HG03460 (cell line): ENCODE measurements around the gene SLC9A8.

Experiments
- ATAC-seq: cut with Tn5 transposase; IDR thresholded peaks from one replicate; pipeline ENCODE4 v1.9.1; 2021; ENCODE audit not compliant: unreplicated experiment

SLC9A8 gene

DNA sequence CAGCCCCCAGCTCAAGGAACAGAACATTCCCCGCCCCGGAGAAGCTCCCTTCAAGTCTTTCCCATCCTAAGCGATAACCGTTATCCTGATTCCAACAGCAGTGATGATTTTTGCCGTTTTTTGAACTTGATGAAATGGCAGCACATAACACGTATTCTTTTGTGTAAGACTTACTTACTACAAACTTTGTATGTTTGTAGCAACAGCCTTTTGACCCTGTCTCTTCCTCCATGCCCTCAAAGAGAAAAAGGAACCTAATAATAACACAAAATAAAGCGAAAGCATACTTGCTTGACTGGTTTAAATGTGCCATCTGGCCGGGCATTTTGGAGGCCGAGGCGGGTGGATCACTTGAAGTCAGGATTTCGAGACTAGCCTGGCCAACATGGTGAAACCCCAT, 26.4 kb upstream of the SLC9A8 start:
- peak; percentile 32 for ATAC-seq

DNA sequence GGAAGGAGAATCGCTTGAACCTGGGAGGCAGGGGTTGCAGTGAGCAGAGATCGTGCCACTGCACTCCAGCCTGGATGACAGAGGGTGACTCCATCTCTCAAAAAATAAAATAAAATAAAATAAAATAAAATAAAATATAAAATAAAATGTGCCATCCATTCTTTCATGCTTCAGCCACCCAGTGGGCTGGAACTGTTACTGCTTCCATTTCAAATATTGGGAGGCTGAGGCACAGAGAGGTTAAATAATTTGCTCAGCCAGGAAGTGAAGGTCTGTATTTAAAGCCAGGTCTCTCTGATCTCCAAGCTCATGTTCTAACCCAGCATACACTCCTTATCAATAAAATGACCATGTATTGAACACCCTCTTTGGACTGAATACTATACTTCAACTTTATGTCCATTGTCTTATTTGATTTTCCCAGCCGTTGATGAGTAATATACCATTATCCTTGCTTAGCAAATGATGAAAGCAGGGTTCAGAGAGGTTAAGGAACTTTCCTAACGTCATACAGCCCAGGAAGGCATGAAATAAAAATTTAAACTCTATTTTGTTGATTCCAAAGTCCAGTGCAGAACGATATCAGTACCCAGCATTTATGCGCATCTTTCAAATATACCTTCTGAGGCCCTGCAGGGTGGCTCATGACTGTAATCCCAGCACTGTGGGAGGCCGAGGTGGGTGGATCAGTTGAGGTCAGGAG, 25.8 kb upstream of the SLC9A8 start:
- ATAC-seq: no peak

DNA sequence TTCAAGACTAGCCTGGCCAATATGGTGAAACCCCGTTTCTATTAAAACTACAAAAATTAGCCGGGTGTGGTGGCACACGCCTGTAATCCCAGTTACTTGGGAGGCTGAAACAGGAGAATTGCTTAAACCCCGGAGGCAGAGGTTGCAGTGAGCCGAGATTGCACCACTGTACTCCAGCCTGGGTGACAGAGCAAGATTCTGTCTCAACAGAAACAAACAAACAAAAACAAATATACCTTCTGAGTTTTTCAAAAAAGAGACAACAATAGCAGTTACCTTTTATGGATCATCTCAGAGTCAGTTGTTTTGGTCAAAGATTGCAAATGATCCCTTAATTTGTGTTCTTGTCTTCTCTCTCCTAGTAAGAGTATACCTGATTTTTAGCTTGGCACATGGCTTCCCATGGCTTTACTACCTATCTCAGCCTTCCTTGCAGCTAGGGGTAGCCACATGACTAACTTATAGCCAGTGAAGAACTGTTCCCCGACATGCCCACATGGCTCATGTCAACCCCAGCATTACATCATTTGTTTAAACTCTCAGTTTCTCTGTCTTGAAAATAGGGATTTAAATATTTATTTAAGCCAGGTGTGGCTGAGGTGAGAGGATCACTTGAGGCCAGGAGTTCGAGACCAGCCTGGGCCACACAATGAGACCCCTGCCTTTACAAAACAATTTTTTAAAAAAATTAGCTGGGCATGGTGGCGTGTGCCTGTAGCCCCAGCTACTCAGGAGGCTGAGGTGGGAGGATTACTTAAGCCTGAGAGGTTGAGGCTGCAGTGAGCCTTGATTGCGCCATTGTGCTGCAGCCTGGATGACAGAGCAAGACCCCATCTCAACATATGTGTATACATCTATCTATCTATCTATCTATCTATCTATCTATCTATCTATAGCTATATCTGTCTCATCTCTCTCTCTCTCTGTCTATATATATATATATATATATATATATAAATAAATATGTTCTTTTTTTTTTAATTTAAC, 25.0 kb upstream of the SLC9A8 start:
- ATAC-seq: no peak

DNA sequence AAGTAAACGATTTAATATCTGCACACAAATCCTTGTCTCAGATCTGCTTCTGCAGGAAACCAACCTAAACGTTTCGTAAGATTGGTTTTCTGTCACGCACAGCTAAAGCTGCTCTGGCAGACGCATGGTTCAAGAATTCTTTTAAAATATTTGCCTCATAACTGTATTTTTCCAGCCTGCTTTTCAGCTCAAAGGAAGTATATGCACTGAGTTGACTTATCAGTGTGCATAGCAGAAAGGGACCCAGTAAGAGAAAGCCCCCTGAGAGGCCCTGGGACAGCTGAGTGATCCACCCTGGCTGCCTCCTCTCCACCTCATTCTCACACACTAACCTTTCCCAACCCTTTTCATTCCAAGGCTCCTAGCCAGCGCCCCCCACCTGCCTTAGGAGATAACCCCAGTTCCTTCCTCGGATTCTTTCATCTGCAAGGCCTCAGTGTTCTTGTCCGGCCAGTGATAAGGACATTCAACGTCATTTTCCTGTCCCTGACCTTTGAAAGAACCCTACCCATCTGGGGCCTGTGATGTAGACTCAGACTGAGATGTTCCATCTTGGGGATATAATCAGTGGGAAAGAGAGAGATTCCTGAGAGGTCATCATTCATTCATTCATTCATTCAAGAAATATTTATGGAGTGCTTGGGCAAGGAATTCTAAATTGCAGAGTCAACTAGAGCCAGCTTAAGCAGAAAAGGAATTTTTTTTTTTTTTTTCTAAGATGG, 22.4 kb upstream of the SLC9A8 start:
- no peak for ATAC-seq

DNA sequence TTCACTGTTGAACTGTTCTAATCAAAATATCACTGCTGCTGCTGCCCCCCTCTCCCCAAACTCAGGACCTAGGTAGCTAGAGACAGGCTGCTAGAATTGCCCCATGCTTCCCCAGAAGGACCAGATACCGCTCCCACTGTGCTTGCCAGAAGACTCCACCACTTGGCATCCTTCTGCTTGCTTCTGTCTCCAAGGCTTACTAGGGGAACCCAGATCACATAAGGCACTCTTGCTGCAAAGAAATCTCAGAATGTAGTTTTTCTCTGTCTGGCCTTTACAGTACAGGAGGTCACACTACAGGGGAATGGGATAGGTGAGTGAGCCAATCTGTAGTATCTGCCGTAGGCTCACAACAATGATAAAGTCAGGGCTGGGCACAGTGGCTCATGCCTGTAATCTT, 21.5 kb upstream of the SLC9A8 start:
- no peak for ATAC-seq

DNA sequence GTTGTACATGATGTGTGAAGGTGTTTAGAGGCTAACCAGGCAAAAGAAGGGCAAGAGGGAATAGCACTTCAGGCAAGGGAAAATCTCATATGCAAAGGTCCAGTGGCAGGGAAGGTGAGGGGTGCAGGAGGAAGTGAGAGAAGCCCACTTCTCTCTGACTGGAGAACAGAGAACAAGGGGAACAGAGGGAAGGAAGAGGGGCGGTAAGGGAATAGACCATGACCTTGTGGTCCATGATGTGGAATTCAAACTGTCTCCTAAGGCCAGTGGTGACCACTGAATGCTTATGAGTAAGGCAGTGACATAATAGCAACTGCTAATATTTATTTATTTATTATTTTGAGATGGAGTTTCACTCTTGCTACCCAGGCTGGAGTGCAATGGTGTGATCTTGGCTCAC, 20.6 kb upstream of the SLC9A8 start:
- ATAC-seq: no peak

DNA sequence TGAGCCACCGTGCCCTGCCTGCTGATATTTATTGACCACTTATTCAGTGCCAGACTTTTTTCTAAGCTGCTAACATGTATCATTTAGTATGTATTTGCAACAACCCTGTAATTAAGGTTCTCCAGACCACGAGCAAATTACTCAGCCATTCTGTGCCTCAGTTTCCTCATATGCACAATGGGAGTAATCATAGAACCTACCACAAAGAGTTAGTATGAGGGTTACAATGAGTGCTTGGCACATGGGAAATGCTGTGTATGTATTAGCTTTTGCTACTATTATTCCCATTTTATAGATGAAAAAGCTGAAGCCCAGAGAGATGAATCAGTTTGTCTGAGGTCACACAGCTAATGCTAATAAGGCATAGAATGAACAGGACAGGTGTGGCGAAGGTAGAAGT, 20.0 kb upstream of the SLC9A8 start:
- ATAC-seq: no peak

DNA sequence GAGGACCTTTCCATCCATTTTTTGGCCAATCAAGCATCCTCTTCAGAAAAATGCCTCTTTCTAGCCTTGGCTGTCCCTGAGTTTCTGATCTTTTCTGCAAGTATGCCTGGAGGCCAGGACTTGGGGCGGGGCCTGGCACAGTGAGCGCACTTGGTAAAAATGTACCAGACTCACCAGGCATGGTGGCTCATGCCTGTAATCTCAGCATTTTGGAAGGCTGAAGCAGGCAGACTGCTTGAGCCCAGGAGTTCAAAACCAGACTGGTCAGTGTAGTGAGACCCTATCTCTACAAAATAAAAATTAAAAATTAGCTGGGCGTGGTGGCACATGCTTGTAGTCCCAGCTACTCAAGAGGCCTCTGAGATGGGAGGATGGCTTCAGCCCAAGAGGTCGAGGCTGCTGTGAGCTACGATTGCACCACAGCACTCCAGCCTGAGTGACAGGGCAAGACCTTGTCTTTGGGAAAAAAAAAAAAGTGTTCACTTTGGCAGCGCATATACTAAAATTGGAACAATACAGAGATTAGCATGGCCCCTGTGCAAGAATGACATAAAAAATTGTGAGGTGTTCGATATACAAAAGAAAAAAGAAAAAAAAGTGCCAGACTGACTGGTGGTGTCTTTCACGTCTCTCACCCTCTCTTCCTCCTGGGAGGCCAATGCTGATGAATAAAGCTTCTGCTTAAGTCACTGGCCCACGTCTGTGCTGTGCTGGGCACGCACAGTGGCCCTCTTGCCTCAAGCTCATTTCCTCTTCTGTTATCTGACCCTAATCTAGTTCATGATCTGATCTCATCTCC, 18.1 kb upstream of the SLC9A8 start:
- no peak for ATAC-seq

DNA sequence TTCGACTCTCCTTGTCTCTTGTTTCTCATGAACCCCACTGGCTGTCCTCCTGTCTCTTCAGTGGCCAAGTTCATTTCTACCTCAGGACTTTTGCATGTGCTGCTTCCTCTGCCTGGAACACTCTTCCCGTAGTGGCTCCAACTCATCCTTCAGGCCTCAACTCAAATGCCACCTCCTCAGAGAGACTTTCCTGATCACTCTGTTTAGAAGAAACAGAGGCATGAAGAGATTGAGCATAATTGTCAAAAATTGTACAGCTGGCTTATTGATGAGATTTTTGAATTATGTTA, 17.5 kb upstream of the SLC9A8 start:
- ATAC-seq: no peak

DNA sequence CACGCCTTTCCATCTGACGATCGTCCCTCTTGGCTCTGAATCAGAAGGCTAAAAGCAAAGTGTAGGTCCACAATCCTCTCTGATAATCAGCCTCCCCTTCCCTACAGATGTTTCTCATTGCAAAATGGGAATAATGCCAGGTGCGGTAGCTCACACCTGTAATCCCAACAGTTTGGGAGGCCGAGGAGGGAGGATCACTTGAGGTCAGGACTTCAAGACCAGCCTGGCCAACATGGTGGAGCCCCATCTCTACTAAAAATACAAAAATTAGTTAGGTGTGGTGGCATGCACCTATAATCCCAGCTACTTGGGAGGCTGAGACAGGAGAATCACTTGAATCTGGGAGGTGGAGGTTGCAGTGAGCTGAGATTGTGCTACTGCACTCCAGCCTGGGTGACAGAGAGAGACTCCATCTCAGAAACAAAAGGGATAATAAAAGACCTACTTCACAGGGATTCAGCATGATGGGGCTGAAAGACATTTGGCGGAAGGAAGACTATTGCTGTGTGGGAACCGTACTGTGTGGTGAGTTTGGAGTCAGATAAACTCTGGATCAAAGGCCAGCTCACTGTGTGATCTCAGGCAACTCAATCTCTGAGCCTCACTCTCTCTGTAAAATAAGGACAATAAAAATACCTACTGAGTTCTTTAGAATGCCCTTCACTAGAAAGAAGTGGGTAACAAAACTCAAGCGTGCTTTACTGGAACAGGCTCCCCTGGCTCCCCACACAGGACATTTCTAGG, 15.9 kb upstream of the SLC9A8 start:
- no peak for ATAC-seq

DNA sequence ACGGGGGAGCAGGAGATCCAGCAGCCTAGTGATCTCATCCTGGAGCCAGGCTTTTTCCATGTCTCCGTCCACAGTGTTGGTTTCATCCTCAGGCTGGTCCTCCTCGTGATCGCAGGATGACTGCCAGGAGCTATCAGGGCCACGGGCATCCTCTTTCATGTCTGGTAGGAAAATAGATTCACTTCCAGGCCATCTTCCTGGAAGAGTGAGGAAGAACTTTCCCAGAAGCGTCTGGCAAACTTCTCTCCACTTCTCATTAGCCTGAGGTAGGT, 15.3 kb upstream of the SLC9A8 start:
- ATAC-seq: no peak

DNA sequence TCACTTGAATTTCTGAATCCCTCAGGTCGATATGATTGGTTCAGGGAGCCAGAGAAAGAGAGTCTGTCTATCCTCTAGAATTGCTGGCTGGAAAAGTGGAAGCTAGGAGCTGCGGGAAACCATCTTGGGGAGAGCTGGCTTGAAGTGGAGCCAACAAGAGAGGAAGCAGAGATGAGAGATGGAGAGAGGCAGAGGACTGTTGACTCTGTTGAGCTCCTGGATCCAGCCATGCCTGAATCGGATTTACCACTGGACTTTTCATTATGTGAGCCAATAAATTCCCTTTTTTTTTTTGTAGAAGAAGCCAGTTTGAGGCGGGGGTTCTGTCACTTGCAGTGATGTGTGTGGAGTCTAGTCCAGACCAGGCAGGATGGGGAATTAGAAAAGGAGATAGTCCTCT, 13.9 kb upstream of the SLC9A8 start:
- ATAC-seq: no peak

DNA sequence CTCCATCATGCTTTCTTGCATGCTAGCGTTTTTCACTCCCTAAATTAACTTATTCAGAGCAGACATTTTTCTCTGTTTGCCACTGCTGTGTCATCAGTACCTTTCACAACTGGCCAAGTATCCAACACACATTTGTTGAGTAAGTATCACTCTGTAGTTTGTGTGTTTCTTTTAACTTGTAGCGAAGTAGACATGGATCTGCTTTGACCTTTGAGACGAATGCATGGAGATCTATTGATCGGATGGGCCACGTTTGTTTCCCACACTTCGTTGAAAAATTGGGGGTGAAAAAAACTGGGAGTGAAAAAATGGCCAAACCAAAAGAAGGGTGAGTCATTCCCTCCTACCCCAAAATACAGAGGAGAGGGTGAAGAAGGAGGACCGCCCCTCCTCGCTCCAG, 12.9 kb upstream of the SLC9A8 start:
- ATAC-seq: no peak

DNA sequence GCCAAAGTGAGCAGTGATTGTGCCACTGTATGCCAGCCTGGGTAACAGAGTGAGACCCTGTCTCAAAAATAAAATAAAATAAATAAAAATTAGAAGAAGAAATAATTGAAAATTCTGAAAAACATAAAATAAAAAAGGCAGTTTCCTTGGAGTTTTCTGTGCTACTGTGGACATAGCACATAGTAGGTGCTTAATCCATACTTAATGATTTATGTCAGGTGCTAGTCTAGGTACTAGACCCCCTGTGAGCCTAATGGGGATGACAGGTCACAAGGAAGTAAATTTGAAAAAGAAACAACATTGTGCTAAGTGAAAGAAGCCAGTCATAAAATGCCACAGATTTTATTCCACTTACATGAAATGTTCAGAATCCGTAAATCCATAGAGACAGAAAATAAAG, 9.2 kb upstream of the SLC9A8 start:
- no peak for ATAC-seq

DNA sequence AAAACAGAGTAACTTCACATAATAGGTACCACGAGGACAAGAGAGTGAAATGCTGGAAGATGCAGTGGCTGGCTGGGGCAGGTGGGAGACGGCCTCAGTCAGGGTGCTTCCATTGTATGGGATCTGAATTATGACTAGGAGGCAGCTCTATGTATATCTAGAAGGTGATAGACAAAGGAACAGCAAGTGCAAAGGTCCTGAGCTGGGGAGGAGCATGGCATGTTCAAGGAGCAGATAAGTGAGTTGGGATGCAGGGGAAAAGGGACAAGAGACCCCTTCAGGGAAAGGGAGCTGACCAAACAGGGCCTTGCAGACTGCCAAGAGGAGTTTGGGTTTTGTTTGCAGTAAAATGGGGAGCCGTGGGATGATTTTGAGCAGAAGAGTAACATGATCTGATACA, 8.3 kb upstream of the SLC9A8 start:
- ATAC-seq: no peak

DNA sequence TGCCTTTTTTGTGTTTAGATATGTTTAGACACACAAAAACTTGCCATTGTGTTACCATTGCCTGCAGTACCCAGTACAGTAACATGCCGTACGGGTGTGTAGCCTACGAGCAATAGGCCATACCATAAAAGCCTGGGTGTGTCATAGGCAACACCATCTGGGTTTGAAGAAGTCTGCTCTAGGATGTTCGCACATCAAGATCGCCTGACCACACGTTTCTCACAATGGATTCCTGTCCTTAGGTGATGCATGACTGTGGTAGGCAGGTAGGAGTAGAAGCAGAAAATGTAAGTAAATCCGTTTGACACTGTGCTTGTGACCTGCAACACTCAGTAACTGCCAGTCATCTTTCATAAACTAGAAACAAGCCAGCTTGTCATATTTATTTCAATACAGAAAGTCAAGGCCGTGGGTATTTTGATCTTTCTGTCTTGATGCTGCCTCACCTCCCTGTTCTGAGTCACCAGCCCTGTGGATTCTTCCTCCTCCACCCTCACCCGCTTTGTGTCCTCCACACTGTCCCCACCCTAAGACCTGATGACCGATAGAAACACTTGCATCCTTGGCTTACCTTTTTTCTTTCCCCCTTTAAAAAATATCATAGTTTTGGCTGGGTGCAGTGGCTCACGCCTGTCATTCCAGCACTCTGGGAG, 7.3 kb upstream of the SLC9A8 start:
- peak; percentile 48 for ATAC-seq

DNA sequence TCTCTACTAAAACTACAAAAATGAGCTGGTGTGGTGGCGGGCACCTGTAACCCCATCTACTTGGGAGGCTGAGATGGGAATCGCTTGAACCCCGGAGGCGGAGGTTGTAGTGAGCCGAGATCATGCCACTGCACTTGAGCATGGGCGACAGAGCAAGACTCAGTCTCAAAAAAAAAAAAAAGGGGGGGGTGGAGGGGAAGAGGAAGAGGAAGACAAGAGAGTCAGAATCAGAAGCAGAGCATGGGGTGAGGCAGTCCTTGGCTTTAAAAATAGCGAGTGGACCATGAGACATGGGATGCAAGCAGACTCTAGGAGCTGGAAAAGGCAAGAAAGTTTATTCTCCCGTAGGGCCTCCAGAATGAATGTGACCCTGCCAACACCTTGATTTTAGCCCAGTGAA, 3.9 kb upstream of the SLC9A8 start:
- ATAC-seq: no peak

DNA sequence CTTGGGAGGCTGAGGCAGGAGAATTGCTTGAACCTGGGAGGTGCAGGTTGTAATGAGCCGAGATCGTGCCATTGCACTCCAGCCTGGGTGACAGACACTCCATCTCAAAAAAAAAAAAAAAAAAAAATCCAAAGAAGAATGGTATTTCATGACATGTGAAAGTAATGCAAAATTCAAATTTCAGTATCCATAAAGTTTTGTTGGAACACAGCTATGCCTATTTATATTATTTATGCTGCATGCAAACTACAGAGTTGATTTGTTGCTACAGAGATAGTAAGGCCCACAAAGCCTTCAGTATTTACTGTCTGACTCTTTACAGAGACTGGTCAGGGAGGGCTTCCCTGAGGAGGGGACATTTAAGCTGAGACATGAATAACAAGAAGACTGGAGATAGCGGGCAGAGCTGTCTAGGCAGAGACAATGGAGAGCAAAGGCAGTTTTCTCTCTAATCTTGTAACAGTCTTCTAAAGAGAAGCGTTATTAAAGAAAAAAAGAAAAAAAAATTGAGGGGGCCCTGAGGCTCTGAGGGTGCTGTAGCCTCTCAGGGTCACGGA, 2.7 kb upstream of the SLC9A8 start:
- ATAC-seq: no peak

DNA sequence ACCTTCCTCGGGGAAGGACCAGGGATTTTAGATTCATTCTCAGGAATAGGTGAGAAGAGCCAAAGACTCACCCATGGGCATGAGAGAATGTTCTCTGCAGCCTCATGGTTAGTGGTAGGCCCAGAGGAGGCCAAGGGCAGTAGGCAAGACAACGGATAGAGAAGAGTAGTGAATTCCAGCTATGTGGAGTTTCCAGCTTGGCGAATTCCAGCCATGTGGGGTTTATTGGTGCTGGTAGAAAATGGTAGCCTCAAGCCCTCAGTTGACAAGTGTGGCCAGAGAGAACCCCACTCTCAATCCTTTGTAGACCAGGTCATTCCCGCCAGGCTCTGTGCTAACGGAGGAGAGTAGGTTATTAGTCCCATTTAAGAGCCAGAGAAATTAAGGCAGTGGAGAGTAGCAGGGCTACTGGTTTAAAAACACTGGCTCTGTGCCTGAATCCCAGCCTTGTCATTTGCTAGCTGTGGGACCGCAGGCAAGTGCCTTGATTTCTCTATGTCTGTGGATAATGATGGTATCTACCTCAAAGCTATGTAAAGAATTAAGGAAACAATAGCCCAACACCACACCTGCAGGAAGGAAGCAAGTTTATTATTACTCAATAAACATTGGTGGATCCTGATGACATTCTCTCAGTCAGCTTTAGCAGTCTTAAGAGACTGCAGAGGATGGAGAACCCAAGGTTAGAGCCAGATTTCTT, 2.0 kb upstream of the SLC9A8 start:
- ATAC-seq: no peak
